HepG2 (cell line): ENCODE data around the gene COX14. TPM values are rescaled to one million over a fixed set of nuclear protein-coding genes. Genes with fewer than 3 reads are reported as not detected.

ENCODE experiments used
- ARID2 ChIP-seq: sonication (generic); formaldehyde crosslinking; IDR thresholded peaks from 2 replicates; pipeline ENCODE4 v1.8.1; 2022; ENCODE audit warnings: mild to moderate bottlenecking, missing genetic modification reagents, borderline replicate concordance
- ATRX ChIP-seq: sonication (generic); formaldehyde crosslinking; IDR thresholded peaks from 2 replicates; pipeline ENCODE4 v1.4.0; 2020; ENCODE audit warnings: missing genetic modification reagents, borderline replicate concordance
- BCL6 ChIP-seq: IDR thresholded peaks from 2 replicates; pipeline ENCODE4 v1.6.1; 2016; ENCODE audit warnings: missing genetic modification reagents, missing compliant biosample characterization
- EP300 ChIP-seq, 3 experiments: sonication (generic) in 1 of 3; formaldehyde crosslinking in 1 of 3; IDR thresholded peaks; 2 replicates each; pipeline versions ENCODE4 v1.5.1 to v1.6.1; 2011 to 2020; ENCODE audit warnings: low read depth in 2 of 3, low read length in 2 of 3, borderline replicate concordance in 1 of 3, improper control_type of control experiment in 1 of 3, mild to moderate bottlenecking in 1 of 3, missing genetic modification reagents in 1 of 3, moderate library complexity in 1 of 3
- FOSL2 ChIP-seq: sonication (generic); formaldehyde crosslinking; IDR thresholded peaks from 2 replicates; pipeline ENCODE4 v1.4.0; 2020; ENCODE audit warnings: missing genetic modification reagents
- GATAD2A ChIP-seq: IDR thresholded peaks from 2 replicates; pipeline ENCODE4 v1.6.1; 2016
- KAT8 ChIP-seq: IDR thresholded peaks from 2 replicates; pipeline ENCODE4 v1.6.1; 2016; ENCODE audit warnings: missing genetic modification reagents, missing compliant biosample characterization
- NR2F6 ChIP-seq, 2 experiments: IDR thresholded peaks; 2 replicates each; pipeline ENCODE4 v1.6.1; 2016; ENCODE audit warnings: antibody characterized with exemption in 1 of 2, mild to moderate bottlenecking in 1 of 2
- PHF21A ChIP-seq: sonication (generic); formaldehyde crosslinking; IDR thresholded peaks from 2 replicates; pipeline ENCODE4 v1.5.0; 2020; ENCODE audit warnings: mild to moderate bottlenecking, missing genetic modification reagents
- PITX1 ChIP-seq: sonication (generic); formaldehyde crosslinking; IDR thresholded peaks from 2 replicates; pipeline ENCODE4 v1.5.1; 2020; ENCODE audit warnings: mild to moderate bottlenecking, missing genetic modification reagents
- POLR2AphosphoS5 ChIP-seq: IDR thresholded peaks from 2 replicates; pipeline ENCODE4 v1.6.1; 2012; ENCODE audit warnings: low read depth, low read length
- RFX5 ChIP-seq: IDR thresholded peaks from 2 replicates; pipeline ENCODE4 v1.6.1; 2011; ENCODE audit warnings: low read depth, low read length, improper control_type of control experiment
- SIX4 ChIP-seq: sonication (generic); formaldehyde crosslinking; IDR thresholded peaks from 2 replicates; pipeline ENCODE4 v1.4.0; 2020; ENCODE audit warnings: missing genetic modification reagents
- SOX13 ChIP-seq, 3 experiments: fragments of 450-650 bp in 1 of 3; sonication (generic) in 1 of 3; formaldehyde crosslinking in 1 of 3; IDR thresholded peaks in 2 of 3; conservative IDR thresholded peaks in 1 of 3; 2 replicates each; pipeline versions ENCODE4 v1.5.0 to v1.6.1; 2016 to 2020; ENCODE audit warnings: antibody characterized with exemption in 1 of 3, mild to moderate bottlenecking in 1 of 3, missing compliant biosample characterization in 1 of 3, missing genetic modification reagents in 1 of 3, moderate library complexity in 1 of 3
- ZGPAT ChIP-seq: IDR thresholded peaks from 2 replicates; pipeline ENCODE4 v1.6.1; 2016; ENCODE audit warnings: mild to moderate bottlenecking
- ZMYM3 ChIP-seq: sonication (generic); formaldehyde crosslinking; IDR thresholded peaks from 2 replicates; pipeline ENCODE4 v1.5.1; 2020; ENCODE audit warnings: mild to moderate bottlenecking, missing genetic modification reagents
- ZNF317 ChIP-seq: sonication (generic); formaldehyde crosslinking; IDR thresholded peaks from 2 replicates; pipeline ENCODE4 v1.5.0; 2020; ENCODE audit warnings: mild to moderate bottlenecking, missing genetic modification reagents
- ZNF333 ChIP-seq: sonication (generic); formaldehyde crosslinking; IDR thresholded peaks from 2 replicates; pipeline ENCODE4 v1.4.0; 2020; ENCODE audit warnings: mild to moderate bottlenecking, missing genetic modification reagents, borderline replicate concordance
- ZNF564 ChIP-seq: sonication (generic); formaldehyde crosslinking; IDR thresholded peaks from 2 replicates; pipeline ENCODE4 v1.8.1; 2023; ENCODE audit warnings: mild to moderate bottlenecking, missing genetic modification reagents
- ZNF75D ChIP-seq: sonication (generic); formaldehyde crosslinking; IDR thresholded peaks from 2 replicates; pipeline ENCODE4 v1.8.1; 2023; ENCODE audit warnings: missing genetic modification reagents, mild to moderate bottlenecking, borderline replicate concordance
- ZNF772 ChIP-seq: sonication (generic); formaldehyde crosslinking; IDR thresholded peaks from 2 replicates; pipeline ENCODE4 v1.5.0; 2020; ENCODE audit warnings: mild to moderate bottlenecking, missing genetic modification reagents
- polyA plus RNA-seq, 8 experiments: library from polyadenylated mRNA; depleted of rRNA in 3 of 8; stranded (reverse) in 7 of 8; unstranded in 1 of 8; fragments of >200 nt; fragmentation: Illumina TruSeq in 4 of 8; extraction: Trizol in 4 of 8; gene quantifications; 2 replicates each; pipeline versions ENCODE4 v1.2.1 to v1.2.3, GENCODE V29; 2011 to 2016; ENCODE audit warnings: low read depth in 4 of 8, missing spikeins in 1 of 8, mixed read lengths in 1 of 8; ENCODE audit not compliant: insufficient read depth in 1 of 8
- total RNA-seq, 5 experiments: library from RNA; depleted of rRNA; stranded (reverse); fragments of >200 nt; fragmentation: Illumina TruSeq; extraction: Trizol; gene quantifications; 2 replicates each; pipeline ENCODE4 v1.2.3, GENCODE V29; 2016; ENCODE audit warnings: low read depth in 1 of 5
- TF ChIP-seq, protein P1 (sequence below): sonication (generic); formaldehyde crosslinking; IDR thresholded peaks from 2 replicates; pipeline ENCODE4 v1.5.1; 2020; ENCODE audit warnings: mild to moderate bottlenecking, moderate library complexity, missing genetic modification reagents
- TF ChIP-seq, protein P2 (sequence below): sonication (generic); IDR thresholded peaks from 2 replicates; pipeline ENCODE4 v1.6.1; 2016; ENCODE audit warnings: low read depth, borderline replicate concordance
- TF ChIP-seq, protein P3 (sequence below): IDR thresholded peaks from 2 replicates; pipeline ENCODE4 v1.6.1; 2016

Gene COX14
- total and polyA plus RNA-seq, 2 of the 13 experiments (the other 11 are each of a cell fraction or from before 2014, with no cell fraction given): 53.0 to 71.6 TPM

DNA sequence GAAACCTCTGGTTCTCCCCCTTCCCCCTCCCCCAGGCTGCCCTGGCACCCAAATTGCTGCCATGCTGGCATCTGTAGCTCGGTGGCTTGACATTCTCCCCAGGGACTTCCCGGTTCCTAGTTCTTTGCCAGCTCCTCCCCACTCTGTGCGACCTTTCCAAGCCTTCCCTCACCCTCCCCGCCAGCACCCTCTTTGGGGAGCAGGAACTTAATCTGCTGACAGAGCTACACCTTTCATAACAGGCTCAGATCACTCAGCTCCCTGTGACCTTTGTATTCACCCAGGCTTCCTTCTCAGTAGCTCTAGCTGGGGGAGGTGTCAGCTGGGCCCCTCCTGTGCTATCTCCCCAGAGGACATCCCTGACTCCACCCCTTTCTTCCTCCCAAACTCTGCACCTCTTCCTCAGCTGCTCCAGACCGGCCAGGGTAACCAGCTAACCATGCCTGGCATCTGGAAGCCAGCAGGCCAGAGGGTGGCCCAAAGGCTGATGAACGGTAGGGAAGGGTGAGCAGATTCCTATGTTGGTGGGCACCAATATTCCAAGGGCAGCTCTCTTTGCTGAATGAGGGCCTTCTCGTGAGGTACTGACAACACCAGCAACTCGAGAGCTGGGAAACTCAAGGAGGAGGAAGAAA, 1.8 kb upstream of the COX14 start (continued):
- 0 out of 4 replicates have a peak, but pooled peaks of 1 of the 2 experiments have one; percentile 50 for TF ChIP-seq EP300 (IDR thresholded peaks at IDR 0.05; ENCODE audit: low read depth in 2 of 2, low read length in 2 of 2)
- 0 out of 2 replicates have a peak, but pooled peaks have one; percentile 21 for TF ChIP-seq EP300 (CRISPR knock-in tag; IDR thresholded peaks at IDR 0.05; ENCODE audit: borderline replicate concordance)
- no peak for TF ChIP-seq ZNF772
- TF ChIP-seq ZNF317 (CRISPR knock-in tag): 0 out of 2 replicates have a peak, but pooled peaks have one; percentile 56
- no peak; the same call in 1 of the 2 replicates for TF ChIP-seq SOX13 (IDR thresholded peaks at IDR 0.05)
- 0 out of 4 replicates have a peak, but pooled peaks of 1 of the 2 experiments have one; percentile 43 for TF ChIP-seq SOX13 (CRISPR knock-in tag; conservative IDR thresholded peaks at IDR 0.05 in 1 of 2, IDR thresholded peaks at IDR 0.05 in 1 of 2)
- no peak for TF ChIP-seq ARID2 (CRISPR knock-in tag)
- no peak for TF ChIP-seq SIX4 (CRISPR knock-in tag)
- TF ChIP-seq ZMYM3 (CRISPR knock-in tag): peak; percentile 65; the same call in 1 of the 2 replicates
- peak; percentile 47; the same call in 1 of the 2 replicates for TF ChIP-seq KAT8 (CRISPR knock-in tag)
- TF ChIP-seq NR2F6 (IDR thresholded peaks at IDR 0.05): peak; percentile 47
- TF ChIP-seq NR2F6 (CRISPR knock-in tag; IDR thresholded peaks at IDR 0.05): peak; percentile 74
- TF ChIP-seq FOSL2 (CRISPR knock-in tag): peak; percentile 42; the same call in 1 of the 2 replicates
- TF ChIP-seq ZNF564 (CRISPR knock-in tag): no peak
- TF ChIP-seq, protein P1, sequence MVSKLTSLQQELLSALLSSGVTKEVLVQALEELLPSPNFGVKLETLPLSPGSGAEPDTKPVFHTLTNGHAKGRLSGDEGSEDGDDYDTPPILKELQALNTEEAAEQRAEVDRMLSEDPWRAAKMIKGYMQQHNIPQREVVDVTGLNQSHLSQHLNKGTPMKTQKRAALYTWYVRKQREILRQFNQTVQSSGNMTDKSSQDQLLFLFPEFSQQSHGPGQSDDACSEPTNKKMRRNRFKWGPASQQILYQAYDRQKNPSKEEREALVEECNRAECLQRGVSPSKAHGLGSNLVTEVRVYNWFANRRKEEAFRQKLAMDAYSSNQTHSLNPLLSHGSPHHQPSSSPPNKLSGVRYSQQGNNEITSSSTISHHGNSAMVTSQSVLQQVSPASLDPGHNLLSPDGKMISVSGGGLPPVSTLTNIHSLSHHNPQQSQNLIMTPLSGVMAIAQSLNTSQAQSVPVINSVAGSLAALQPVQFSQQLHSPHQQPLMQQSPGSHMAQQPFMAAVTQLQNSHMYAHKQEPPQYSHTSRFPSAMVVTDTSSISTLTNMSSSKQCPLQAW (CRISPR knock-in tag): 0 out of 2 replicates have a peak, but pooled peaks have one; percentile 37
- TF ChIP-seq, protein P2, sequence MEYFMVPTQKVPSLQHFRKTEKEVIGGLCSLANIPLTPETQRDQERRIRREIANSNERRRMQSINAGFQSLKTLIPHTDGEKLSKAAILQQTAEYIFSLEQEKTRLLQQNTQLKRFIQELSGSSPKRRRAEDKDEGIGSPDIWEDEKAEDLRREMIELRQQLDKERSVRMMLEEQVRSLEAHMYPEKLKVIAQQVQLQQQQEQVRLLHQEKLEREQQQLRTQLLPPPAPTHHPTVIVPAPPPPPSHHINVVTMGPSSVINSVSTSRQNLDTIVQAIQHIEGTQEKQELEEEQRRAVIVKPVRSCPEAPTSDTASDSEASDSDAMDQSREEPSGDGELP: peak; percentile 81; the same call in 1 of the 2 replicates
- TF ChIP-seq BCL6 (CRISPR knock-in tag): 0 out of 2 replicates have a peak, but pooled peaks have one; percentile 13
- peak; percentile 34; the same call in 1 of the 2 replicates for TF ChIP-seq PITX1 (CRISPR knock-in tag)
- TF ChIP-seq ZNF75D (CRISPR knock-in tag): no peak
- TF ChIP-seq PHF21A (CRISPR knock-in tag): peak; percentile 87
- peak; percentile 50 for TF ChIP-seq POLR2AphosphoS5
- TF ChIP-seq, protein P3, sequence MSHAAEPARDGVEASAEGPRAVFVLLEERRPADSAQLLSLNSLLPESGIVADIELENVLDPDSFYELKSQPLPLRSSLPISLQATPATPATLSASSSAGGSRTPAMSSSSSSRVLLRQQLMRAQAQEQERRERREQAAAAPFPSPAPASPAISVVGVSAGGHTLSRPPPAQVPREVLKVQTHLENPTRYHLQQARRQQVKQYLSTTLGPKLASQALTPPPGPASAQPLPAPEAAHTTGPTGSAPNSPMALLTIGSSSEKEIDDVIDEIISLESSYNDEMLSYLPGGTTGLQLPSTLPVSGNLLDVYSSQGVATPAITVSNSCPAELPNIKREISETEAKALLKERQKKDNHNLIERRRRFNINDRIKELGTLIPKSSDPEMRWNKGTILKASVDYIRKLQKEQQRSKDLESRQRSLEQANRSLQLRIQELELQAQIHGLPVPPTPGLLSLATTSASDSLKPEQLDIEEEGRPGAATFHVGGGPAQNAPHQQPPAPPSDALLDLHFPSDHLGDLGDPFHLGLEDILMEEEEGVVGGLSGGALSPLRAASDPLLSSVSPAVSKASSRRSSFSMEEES (CRISPR knock-in tag): 0 out of 2 replicates have a peak, but pooled peaks have one; percentile 29
- TF ChIP-seq RFX5: peak; percentile 54
- peak; percentile 81; the same call in 1 of the 2 replicates for TF ChIP-seq ZNF333 (CRISPR knock-in tag)
- peak; percentile 46; the same call in 1 of the 2 replicates for TF ChIP-seq ZGPAT (CRISPR knock-in tag)
- TF ChIP-seq GATAD2A (CRISPR knock-in tag): peak; percentile 72; the same call in 1 of the 2 replicates
- no peak for TF ChIP-seq ATRX (CRISPR knock-in tag)
